ENCODE data around the gene CDC20.

- TF ChIP-seq, protein P1, sequence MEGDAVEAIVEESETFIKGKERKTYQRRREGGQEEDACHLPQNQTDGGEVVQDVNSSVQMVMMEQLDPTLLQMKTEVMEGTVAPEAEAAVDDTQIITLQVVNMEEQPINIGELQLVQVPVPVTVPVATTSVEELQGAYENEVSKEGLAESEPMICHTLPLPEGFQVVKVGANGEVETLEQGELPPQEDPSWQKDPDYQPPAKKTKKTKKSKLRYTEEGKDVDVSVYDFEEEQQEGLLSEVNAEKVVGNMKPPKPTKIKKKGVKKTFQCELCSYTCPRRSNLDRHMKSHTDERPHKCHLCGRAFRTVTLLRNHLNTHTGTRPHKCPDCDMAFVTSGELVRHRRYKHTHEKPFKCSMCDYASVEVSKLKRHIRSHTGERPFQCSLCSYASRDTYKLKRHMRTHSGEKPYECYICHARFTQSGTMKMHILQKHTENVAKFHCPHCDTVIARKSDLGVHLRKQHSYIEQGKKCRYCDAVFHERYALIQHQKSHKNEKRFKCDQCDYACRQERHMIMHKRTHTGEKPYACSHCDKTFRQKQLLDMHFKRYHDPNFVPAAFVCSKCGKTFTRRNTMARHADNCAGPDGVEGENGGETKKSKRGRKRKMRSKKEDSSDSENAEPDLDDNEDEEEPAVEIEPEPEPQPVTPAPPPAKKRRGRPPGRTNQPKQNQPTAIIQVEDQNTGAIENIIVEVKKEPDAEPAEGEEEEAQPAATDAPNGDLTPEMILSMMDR (conservative IDR thresholded peaks at IDR 0.05; ENCODE audit: low read depth in 2 of 2) = no peak
- no peak for TF ChIP-seq EZH2phosphoT487 (IDR thresholded peaks at IDR 0.05; ENCODE audit: unreplicated experiment)
- no peak for TF ChIP-seq POLR2AphosphoS5 (IDR thresholded peaks at IDR 0.05; ENCODE audit: low read depth)
- no peak for TF ChIP-seq JUNB (IDR thresholded peaks at IDR 0.05; ENCODE audit: unreplicated experiment)
- TF ChIP-seq EZH2 (IDR thresholded peaks at IDR 0.05; ENCODE audit: low read depth, unreplicated experiment) = no peak
- TF ChIP-seq ZNF331 (CRISPR knock-in tag; IDR thresholded peaks at IDR 0.05; ENCODE audit: low read depth) = no peak
- no peak for TF ChIP-seq ZNF114 (CRISPR knock-in tag; IDR thresholded peaks at IDR 0.05)
- TF ChIP-seq REST (IDR thresholded peaks at IDR 0.05; ENCODE audit: unreplicated experiment) = no peak
- TF ChIP-seq, protein P2, sequence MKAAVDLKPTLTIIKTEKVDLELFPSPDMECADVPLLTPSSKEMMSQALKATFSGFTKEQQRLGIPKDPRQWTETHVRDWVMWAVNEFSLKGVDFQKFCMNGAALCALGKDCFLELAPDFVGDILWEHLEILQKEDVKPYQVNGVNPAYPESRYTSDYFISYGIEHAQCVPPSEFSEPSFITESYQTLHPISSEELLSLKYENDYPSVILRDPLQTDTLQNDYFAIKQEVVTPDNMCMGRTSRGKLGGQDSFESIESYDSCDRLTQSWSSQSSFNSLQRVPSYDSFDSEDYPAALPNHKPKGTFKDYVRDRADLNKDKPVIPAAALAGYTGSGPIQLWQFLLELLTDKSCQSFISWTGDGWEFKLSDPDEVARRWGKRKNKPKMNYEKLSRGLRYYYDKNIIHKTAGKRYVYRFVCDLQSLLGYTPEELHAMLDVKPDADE (IDR thresholded peaks at IDR 0.05) = no peak
- TF ChIP-seq CREB1 (CRISPR knock-in tag; IDR thresholded peaks at IDR 0.05; ENCODE audit: low read depth) = no peak
- no peak for TF ChIP-seq NANOG (IDR thresholded peaks at IDR 0.05; ENCODE audit: borderline replicate concordance)
These were observed 33.9 kb downstream of the CDC20 start for GRCh38 chr1:43392702-43393101.

Data from GM23338 (cell line).